ENCODE measurements around the gene INPP5A.

INPP5A gene

DNA sequence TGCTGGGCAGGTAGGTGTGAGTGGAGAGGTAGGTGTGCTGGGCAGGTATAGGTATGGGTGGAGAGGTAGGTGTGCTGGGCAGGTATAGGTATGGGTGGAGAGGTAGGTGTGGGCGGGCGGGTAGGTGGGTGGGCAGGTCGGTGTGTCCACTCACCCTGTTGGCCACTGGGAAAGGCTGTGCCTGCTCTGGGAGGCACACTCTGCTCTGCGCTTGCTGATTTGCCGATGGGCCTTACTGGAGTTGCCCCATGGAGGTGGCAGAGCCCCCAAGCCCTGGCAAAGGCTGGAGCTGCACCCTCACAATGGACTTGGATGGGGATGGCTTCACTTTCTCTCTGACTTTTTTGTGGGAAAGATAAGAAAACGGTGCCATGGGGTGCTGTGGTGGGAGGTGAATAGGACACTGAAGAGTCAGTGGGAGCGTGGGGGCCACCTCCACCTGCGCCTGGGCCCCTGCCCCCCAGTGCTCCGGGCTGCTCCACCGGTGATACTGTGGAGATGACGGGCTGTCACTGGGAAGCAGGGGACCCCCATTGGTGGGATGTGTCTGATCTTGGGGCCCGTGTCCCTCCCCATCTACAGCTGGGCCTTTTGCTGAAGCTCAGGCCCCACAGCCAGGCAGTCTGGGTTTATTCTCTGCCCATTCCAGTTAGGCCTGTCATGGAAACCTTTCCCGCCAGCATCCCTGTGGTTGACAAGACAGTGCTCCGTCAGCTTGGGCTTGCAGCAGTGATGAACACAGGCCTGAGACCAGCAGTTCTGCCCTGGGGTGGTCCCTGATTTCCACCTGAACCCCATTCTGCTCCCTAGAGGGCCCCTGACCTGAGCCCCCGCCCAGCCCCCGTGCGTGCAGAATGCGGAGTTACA lies 173.4 kb downstream of the INPP5A start:
- DNase-seq (ENCODE audit: extremely low read depth, low read depth), result no peak
- TF ChIP-seq, protein P1, sequence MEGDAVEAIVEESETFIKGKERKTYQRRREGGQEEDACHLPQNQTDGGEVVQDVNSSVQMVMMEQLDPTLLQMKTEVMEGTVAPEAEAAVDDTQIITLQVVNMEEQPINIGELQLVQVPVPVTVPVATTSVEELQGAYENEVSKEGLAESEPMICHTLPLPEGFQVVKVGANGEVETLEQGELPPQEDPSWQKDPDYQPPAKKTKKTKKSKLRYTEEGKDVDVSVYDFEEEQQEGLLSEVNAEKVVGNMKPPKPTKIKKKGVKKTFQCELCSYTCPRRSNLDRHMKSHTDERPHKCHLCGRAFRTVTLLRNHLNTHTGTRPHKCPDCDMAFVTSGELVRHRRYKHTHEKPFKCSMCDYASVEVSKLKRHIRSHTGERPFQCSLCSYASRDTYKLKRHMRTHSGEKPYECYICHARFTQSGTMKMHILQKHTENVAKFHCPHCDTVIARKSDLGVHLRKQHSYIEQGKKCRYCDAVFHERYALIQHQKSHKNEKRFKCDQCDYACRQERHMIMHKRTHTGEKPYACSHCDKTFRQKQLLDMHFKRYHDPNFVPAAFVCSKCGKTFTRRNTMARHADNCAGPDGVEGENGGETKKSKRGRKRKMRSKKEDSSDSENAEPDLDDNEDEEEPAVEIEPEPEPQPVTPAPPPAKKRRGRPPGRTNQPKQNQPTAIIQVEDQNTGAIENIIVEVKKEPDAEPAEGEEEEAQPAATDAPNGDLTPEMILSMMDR (IDR thresholded peaks at IDR 0.05; ENCODE audit: low read depth, low read length), result no peak

DNA sequence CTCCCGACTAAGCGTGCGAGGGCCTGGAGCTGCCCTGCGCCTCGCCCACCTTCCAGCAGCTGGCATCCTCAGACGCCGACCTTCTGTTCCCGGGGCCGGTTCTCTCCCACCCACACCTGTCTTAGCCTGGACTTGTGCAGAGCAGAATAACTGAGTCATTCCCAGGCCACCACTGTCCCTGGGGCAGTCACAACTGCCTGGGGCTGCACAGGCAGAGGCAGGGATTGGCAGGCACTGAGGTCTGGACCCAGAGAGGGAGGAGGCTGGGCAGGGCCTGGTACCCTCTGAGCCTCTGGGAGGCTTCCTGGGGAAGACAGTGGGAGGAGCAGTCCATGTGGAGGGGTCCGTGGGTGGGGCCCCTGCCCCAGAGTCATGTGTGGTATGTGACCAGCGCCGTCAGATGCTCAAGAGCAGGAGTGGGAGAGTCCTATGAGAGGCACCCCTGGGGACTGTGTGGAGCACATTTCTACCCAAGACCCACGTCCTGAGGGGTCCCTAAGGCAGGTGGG lies 174.1 kb downstream of the INPP5A start:
- DNase-seq (ENCODE audit: extremely low read depth, low read depth), result no peak
- TF ChIP-seq, protein P1 (IDR thresholded peaks at IDR 0.05; ENCODE audit: low read depth, low read length), result no peak

DNA sequence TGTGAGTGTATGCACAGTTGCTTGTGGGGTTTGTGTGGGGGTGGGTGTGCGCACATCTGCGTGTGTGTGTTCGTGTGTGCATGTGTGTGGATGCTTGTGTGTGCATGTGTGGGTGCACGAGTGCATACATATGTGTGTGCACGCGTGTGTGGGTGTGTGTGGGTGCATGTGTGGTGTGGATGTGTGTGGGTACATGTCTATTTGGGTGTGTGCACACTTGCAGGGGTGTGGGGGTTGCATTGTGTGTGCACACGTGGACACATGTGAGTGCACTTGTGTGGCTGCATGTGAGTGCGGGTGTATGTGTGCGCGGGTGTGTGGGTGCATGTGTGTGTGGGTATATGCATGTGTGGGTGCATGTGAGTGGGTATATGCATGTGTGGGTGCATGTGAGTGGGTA lies 174.7 kb downstream of the INPP5A start:
- TF ChIP-seq, protein P1 (IDR thresholded peaks at IDR 0.05; ENCODE audit: low read depth, low read length), result no peak

DNA sequence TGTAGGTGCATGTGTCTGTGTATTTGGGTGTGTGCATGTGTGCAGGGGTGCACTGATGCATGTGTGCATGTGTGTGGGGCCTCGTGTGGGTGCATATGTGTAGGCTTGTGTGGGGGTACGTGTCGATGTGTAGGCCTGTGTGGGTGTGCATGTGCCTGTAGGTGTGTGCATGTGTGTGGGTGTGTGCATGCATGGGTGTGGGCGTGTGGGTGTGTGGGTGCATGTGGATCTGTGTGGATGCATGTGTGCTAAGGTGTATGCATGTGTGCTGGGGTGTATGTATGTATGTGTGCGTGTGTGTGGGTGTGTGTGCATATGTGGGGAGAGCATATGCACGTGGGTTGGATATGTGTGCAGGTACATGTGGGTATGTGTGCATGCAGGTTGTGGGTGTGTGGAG lies 175.2 kb downstream of the INPP5A start:
- DNase-seq (ENCODE audit: extremely low read depth, low read depth), result no peak
- TF ChIP-seq, protein P1 (IDR thresholded peaks at IDR 0.05; ENCODE audit: low read depth, low read length), result no peak

More for the DNA sequence above, 174.7 kb downstream of the INPP5A start:
- DNase-seq (ENCODE audit: extremely low read depth, low read depth), result no peak

DNA sequence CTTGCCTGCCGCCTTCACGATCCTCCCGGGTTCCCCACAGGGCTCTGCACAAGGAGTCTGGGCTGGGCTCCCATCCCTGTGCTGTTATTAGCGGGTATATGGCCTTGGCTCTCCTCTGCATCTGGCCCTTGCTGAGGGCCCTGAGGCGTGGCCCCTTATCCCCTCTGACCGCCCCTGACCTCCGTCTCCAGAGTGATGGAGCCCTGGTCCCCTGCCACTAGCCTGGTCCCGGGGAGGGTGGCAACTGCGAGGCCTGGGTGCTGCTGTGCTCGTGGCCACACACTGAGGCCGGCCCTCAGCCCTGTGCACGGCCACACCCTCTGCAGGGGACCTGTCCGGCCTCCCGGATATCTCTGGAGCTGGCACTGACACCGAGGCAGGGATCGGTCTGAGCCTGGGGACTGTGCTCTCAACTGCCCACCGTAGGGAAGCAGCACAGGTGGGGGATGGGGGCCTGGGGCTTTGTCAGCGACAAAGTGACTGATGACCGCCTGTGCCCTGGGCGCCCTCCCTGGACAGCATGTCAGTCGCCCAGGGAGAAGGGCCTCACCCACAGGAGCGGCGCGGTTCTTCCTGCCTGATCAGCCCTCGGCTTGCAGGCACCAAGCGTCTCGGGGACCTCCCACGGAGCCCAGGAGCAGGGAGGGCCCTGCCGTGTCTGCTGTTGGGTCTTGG lies 176.0 kb downstream of the INPP5A start:
- TF ChIP-seq, protein P1 (IDR thresholded peaks at IDR 0.05; ENCODE audit: low read depth, low read length), result no peak
- no peak for DNase-seq (ENCODE audit: extremely low read depth, low read depth)

DNA sequence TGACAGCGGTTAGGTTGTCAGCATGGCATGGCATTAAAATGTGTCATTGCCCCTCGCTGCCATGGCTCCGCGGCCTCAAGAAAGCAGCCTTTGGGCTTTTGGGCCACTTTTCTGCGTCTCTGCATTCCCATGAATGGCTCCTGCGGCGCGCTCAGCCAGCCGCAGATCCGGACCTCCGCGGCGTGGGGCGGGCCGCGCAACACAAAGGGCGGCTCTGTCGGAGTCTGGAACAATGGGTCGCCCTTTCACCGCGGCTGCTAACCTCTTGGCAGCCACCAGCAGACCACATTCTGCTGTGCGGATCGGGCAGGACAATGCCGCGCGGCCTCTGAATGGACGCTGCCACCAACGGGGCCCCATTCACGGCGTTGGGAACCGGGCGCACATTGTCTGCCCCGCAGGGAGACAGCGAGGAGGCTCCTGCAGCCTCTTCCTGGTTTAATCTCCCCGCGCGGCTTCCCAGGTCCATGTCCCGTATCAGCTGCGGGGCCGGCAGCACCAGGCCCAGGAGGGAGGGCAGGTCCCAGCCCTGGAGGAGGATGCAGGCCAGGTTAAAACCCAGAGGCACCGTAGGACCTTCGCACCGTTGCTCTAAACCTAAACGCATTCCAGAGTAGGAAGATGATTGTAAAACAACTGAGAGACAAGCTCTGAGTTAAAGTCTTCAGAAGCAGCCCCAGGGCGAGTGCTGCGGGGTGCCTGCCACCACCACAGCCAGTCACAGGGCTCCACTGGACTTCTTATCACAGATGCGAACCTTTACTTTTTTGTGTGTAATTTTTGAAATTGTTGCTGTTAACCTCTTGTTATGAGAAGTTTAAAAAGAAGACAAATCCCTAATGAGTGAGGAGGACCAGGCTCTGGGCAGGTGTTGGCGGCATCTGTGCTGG lies 176.8 kb downstream of the INPP5A start:
- DNase-seq (ENCODE audit: extremely low read depth, low read depth), result no peak
- TF ChIP-seq, protein P1 (IDR thresholded peaks at IDR 0.05; ENCODE audit: low read depth, low read length), result no peak

Data from AG09319 (cell line).